NCI-H146 treated with DMSO at 0.1 percent for 48 hours (cell line): ENCODE measurements around the gene KCNT1.

ENCODE experiments used
- DNase-seq: peaks from one replicate; lab custom pipeline; 2025; ENCODE audit not compliant: unreplicated experiment; lab: John Stamatoyannopoulos, UW

The KCNT1 gene

DNA sequence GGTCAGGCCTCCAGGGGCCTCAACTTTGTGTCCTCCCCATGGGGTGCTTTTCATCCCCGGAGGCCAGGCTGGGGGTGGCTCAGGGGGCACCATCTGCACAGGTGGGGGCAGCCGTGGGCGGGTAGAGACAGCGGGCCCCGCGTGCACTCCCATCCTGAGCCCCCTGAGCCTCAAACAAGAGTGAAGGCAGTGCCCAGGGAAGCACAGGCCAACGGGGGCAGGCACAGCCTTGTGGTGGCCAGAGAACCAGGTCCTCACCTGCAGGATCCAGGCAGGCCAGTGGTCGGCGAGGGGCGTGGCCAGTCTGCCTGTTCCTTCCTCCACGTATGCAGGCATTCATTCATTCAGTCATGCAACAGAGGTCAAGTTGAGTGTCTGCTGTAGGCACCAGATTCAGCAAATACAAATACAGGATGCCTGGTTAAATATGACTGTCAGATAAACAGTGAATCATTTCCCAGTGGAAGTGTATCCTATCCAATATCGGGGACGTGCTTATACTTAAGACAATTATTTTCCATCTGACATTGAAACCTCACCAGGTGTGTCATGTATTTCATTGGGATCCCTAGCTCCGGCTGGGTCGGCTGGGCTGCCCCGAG is 22.3 kb downstream of the KCNT1 start:
- DNase-seq = no peak

DNA sequence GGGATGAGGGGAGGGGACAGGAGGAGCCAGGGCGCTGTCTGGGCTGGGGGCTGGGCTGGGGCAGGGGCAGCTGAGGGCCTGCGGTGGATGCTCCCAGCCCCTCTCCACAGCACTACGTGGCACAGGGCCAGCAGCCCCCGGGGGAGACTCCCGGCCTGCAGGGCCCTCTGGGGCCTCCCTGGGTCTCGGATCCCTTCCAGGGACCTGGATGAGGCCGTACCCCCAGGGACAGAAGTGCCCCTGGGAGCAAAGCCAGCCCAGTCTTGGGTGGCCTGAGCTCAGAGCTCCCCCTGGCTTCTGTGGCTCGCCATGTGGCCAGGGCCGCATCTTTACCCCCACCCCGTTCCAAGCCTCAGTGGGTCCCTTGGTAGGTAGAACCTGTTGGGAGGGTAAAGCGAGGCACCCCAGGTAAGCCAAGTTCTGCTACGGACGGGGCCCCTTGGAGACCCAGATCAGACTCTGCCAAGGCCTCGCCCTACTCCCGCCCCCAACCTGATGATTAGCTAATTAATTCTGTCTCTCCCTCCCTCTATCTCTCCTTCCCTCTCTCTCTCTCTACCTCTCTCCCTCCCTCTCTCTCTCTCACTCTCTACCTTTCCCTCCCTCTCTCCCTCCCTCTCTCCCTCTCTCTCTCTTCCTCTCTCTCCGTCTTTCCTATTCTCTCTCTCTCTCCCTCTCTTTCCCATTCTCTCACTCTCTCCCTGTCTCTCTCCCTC is 24.3 kb downstream of the KCNT1 start:
- DNase-seq = no peak

DNA sequence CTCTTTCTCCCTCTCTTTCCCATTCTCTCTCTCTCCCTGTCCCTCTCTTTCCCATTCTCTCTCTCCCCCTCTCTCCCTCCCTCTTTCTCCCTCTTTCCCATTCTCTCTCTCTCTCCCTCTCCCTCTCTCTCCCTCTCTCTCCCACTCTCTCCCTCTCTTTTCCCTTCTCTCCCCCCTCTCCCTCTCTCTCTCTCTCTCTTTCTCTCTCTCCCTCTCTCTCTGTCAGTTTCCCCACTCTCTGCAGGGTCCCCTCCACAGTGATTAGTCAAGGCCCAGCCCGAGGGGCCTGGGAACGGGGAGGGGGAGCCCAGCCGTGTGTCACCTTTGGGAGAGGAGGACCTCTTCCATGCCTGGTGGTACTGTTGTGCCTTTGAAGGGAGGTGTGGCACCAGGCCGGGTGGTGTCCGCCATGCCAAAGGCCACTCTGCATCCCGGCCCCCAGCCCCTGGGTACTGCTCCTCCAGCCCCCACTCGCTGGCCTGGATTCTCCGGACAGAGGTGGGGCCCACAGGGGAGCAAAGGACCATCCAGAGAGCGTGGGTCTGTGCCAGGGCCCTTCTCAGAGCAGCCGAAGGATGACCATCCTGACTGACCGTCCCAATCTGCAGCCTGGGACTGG is 25.4 kb downstream of the KCNT1 start:
- DNase-seq = no peak

DNA sequence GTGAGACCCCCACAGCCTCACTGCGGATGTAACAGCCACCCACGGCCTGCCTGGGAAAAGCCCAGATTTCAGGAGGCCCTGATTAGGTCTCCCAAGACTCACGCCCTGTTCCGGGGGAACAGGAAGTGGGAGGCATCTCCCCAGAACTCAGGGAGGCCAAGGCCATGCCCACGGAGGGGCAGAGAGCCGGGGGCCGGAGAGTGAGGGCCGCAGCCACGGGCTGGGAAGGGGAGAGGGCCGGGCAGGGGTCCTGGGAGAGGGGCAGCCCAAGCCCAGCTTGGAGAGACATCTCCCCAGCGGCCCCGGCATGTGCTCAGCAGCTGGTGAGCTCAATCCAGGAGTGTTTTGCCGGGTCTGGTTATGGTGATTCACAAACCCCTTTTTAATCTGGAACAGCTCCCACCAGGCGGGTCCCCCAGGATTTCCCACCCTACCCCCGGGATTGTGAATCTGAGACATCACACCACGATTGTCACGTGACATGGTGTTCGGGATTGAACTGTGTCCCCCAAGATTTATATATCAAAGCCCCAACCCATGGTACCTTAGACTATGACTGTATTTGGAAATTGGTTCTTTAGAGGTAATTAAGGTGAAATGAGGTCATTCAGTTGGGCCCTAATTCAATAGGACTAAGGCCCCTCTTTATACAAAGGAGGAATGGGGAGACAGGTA is 26.6 kb downstream of the KCNT1 start:
- no peak for DNase-seq

DNA sequence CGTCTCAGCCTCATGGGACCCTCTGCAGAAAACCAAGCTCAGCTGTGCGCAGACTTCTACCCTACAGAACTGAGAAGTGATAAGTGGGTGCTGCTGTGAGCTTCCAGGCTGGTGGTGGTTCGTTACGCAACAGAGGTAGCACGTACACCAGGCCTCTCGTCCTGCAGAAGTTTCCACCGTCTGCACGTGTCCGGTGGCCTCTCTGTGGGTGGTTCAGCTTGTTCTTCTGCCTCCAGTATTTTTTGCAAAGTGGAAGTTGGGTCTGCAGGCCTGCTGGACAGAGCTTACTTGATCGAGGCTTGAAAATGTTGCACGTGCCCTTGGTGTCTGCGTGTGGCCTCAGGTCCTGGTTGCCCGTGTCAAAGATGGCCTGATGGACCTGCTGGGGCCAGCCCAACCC is 27.5 kb downstream of the KCNT1 start:
- no peak for DNase-seq

DNA sequence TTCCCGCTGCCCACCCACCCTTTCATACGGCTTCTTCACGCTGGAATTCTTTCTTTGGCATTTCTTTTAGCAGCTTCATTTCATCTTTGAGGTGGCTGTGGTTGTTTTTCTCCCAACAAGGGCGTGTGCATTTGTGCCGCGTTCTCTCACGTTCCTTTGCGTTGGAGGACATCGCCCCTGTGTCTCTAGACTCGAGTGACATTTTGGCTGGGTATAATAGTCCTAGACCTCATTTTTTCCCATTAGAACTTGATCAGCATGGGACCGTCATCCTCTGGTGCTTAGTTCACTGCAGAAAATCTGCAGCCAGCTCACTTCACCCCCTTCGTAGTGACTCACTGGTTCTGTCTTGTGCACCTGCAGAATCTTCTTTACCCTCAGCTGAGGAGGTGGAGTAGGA is 29.5 kb downstream of the KCNT1 start:
- no peak for DNase-seq

DNA sequence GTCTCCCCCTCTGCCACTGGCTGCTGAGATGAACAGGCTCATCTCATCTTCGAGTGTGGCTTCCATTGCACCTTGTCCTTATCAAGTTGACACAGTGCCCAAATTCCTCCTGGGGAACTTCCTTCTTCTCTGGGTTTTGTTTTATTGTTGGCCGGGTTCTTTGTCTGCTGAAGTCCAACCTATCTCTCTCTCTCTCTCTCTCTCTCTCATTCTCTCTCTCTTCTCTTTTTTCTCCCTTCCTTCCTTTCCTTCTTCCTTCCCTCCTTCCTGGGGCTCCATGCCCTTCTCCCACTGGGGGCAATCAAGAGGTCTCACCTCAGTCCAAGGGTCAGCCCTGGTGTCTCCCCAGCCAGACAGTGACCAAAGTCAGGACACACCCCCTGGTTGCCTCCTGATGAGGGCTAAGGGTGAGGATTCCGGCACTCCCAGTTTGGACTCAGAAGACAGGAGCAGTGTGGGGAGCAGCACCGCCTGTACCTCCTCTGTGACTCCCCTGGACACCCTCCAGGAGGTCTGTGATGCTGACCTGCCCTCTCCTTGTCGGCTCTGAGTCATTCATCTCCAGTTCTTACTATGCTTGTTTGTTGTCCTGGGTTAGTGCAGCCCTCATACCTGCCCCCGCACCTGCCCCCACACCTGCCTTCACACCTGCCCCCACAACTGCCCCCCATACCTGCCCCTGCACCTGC is 30.7 kb downstream of the KCNT1 start:
- DNase-seq = no peak

DNA sequence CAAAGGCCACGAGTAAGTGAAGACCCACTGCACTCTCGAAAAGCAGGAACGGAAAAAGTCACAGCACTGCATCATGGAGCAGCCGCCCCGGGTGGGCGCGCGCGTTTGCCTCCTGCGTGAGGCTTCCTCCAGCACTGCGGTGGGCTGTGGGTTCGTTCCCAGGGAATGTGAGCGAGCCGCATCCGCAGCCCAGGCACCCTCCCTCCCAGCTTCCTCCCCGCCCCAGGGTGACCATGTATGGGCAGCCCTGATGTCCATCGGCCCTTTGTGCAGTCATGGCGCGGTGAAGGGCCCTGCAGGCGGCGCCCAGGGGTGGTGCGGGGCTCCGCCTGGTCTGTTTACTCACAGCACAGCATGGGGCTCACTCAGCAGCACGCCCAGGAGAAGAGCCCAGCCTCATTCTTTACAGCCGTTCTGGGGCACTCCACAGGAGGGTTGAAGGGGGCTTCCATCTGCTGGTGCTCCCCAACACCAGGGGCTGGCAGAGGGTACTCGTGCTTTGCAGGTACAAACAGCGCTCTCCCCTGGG is 32.7 kb downstream of the KCNT1 start:
- DNase-seq = no peak

DNA sequence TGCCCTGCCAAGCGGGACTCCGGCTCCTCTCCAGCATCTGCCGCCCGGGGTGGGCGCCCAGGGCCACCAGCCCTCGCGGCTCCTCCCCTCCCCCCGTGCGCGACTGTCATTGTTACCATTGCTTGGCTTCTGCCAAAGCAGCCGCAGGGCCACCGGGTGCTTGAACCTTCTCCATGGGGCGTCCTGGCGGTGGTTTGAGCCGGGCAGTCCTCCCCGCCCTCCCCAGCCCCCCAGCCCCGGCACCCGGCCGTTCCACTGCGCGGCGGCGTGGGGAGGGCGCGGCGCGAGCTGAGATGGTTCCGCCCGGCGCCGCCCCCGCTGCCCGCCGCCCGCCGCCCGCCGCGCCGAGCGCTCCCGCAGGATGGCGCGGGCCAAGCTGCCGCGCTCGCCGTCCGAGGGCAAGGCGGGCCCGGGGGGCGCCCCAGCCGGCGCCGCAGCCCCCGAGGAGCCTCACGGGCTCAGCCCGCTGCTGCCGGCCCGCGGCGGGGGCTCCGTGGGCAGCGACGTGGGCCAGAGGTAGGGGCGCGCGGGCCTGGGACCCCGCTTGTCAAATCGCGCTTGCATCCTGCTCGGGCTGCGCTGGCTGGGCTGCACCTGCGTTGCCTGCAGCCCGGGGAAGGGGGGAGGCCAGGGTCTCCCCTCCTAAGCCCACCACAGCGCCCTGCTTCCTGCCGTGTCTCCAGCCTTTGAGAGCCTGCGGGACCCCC is 34.4 kb downstream of the KCNT1 start:
- DNase-seq = no peak

DNA sequence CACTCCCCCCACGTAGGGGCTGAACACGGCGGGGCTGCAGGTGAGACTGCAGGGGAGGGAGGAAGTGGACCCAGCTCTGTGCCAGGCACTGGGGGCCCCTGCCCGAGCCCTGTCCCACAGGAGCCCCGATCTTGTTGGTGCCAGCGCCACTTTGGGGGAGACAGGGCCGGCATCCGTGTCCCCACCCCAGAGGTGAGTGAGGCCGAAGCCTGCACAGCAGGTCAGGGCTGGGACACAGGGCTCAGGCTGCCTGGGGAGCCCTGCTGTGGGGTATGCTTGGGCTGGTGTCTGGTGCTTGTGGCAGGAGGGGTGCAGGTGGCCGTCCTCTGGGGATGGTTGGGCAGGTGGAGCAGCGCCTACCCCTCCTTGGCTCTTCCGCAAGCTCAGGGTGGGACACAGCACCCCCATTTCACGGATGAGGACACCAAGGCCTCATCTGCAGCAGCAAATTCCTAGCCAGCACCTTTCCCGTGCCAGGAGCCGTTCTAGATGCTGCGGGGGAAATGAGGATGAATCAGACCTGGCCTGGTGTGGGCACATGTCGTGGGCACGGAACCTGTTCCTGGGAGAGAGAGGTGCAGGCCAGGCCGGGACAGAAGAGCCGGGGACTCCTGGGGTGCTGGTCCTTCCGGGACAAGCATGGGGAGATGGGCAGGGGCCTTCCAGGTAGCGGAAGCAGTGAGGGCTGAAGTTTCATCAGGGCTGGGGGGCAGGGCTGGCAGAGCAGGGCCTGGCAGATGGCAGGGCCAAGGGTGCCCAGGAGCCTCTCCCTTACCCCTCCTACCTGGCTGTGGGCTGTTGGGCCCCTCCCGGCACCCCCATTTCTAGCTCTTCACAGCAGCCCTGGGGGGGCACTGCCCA is 35.2 kb downstream of the KCNT1 start:
- no peak for DNase-seq

DNA sequence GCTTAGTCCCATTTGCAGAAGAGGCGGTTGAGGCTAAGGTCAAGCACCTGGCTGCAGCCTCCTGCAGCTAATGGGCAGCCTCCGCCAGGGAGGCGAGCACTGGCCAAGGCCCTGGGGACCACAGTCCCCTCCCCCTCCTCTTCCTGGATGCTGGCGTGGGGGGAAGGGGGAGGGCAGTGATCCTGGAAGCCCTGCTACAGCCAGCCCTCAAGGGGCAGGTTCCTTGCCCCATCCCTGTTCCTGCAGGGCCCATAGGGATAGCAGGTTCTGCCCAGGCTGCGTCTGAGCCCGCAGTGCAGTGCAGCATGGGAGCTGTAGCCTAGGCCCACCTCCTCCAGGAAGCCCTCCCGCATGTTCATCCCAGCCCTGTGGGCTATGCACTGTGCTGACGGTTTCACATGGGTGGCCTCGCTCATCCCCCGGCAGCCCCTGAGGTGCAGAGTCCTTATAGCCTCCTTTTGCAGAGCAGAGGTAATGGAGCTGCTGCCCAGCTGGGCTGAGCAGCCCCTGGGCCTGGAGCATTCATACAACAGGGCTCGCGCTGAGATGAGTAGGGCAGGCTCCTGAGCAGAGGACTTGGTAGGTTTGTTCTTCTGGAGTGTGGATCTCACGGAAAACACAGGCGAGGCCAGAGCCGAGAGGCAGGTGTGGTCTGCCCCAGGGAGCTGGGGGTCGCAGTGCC is 36.0 kb downstream of the KCNT1 start:
- DNase-seq = no peak

DNA sequence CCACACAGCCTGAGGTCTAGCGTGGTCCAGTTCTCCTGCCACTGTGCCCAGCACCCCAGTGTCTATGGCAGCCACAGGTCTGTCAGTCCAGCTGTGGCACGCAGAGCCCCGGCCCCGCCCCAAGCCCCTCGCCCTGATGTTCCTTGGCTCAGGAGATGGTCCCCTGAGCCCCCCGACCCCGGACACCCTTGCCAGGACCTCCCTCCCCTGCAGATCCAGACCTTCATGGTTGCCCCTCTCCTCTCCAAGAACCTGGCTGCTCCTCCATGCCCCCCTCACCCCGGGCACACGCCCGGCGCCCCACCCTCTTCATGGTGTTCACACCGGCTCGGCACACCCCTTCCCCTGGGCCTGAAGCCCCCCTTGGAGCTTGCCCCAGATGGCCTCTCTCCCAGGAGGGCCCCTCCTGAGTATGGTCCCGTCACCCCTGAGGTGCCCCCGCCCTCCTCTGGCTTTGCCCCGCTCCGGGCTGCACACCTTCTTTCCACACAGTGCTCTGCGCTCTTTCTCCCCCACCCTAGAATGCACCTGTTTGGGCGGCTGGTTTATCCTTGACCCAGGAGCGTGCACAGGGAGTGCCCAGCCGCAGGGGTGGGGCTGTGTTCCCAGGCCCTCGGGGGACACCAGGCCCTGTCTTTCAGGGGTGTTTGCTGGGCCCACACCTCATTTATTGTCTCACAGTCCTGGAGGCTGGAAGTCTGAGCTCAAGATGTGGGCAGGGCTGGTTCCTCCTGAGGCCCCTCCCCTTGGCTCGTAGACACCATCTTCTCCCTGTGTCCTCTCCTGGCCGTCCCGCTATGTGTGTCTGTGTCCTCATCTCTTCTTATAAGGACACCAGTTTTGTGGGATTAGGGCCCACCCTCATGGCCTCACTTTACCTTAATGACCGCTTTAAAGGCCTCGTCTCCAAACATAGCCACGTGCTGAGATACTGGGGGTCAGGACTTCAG is 37.6 kb downstream of the KCNT1 start:
- DNase-seq = no peak

DNA sequence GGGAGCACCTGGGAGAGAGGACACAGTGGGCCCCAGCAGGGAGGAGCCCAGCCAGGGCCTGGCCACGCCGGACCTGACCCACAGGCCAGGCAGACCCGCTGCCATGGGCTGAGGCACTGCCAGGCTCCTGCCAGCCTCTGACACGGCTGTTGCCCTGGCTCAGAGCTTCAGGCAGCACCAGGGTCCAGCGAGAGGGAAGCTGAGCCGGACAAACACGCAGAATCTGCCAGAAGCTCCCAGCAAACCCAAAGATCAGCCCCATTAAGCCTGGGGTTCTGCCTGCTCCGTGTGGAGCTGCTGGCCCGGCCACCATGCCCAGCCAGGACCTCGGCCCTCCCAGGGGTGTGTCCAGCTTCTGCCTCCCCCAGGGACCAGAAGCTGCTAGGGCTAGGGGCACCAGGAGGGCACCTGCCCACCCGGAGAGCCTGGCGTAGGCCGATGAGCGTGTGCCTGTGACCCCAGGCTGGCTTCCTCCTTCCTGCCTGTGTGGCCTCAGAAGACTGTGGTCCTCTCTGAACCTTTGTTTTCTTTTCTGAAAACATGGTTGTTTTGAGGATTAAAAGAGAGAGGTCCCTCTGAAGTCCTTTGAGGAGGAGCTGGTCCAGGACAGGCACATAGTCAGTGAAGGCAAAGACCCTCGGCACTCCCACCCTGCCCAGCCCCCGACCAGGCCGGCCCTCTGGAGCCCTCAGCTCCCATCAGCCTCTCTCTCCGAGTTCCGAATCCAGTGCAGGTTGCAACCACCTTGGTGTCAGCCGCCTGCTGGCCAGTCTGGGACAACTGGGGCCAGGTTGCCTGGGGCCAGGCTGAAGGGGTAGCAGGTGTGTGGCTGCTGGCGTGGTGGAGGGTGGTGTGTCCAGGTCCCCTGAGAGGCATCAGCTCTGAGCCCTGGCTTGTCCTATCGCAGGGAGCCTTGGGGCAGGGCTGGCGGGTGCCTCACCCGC is 39.6 kb downstream of the KCNT1 start:
- DNase-seq = no peak

DNA sequence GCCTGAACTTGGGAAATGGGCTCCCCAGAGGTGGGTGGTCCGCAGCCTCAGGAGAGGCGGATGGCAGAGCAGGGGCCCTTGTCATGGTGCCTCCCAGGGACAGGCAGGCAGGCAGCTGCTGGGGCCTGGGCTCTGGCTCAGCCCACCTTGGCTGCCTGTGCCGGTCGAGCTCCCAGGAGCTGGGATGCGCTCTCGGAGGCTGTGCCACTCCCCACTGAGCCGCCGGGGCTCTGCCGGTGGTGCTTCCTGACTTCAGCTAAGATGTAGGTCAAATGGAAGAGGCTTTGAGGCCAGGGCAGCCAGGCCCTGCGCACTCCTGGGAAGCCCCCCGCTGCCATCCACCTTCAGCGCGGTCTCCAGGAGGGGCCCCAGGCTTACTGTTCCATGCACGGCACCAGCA is 41.0 kb downstream of the KCNT1 start:
- DNase-seq = no peak

DNA sequence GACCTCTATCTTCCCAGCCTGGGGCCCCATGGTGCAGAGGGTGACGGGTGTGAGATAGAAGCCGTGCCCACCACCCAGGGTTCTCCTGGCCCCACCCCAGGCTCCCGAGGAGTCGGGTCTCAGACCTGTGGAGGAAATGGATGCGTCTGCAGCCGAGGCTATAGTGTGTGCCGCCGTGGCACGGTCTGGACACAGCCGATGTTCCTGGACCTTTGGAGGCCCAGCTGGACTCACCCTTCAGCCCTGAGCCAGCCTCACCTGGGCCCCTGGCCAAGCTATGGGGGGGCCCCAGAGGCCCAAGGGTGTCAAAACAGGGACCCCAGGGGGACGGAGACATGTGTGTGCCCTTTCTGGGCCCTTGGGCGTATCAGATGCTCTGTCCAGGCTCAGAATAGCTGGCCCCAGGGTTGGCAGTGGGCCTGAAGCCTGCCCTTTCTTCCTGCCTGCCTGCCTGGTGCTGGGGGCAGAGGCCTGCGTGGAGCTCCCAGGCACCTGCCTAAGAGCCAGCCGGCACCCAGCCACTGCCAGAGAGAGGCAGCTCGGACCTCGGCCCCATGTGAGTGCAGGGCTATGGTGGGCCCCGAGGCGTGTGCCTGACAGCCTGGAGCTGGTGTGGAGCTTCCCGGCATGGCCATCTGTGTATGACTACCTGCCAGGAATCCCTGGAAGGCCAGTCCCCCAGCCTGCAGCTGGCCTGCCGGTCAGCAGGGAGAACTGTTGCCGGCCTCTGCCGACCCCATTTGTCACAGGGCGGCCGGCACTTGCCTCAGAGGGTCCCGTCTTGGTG is 41.8 kb downstream of the KCNT1 start:
- DNase-seq = no peak
